K562 (cell line): Measurements from ENCODE around the gene ZNF155. TPM values are rescaled to one million over a fixed set of nuclear protein-coding genes. Genes with fewer than 3 reads are reported as not detected.
A peak's percentile ranks its signal among the peaks of the same experiment; 100 is the strongest.

Experiments used
- CBX5 ChIP-seq: IDR thresholded peaks from 2 replicates; pipeline ENCODE4 v1.6.1; 2014; ENCODE audit warnings: low read depth, borderline replicate concordance
- ERF ChIP-seq: fragments of 450-650 bp; formaldehyde crosslinking; IDR thresholded peaks from 2 replicates; pipeline ENCODE4 v1.4.0; 2020; ENCODE audit warnings: mild to moderate bottlenecking, mixed read lengths
- HDAC1 ChIP-seq, 2 experiments: fragments of 450-650 bp; IDR thresholded peaks; 2 replicates each; pipeline ENCODE4 v1.6.1; 2016 to 2017; ENCODE audit warnings: inconsistent platforms in 1 of 2, mild to moderate bottlenecking in 1 of 2, moderate library complexity in 1 of 2
- RFX5 ChIP-seq: IDR thresholded peaks from 2 replicates; pipeline ENCODE4 v1.6.1; 2011; ENCODE audit warnings: low read depth, mild to moderate bottlenecking, improper control_type of control experiment, low read length
- SMARCB1 ChIP-seq: IDR thresholded peaks from 2 replicates; pipeline ENCODE4 v1.6.1; 2011; ENCODE audit warnings: improper control_type of control experiment, low read depth; ENCODE audit not compliant: insufficient read length
- TEAD4 ChIP-seq, 2 experiments: sonication (generic) in 1 of 2; formaldehyde crosslinking in 1 of 2; IDR thresholded peaks; 2 replicates each; pipeline versions ENCODE4 v1.6.1 to v1.8.0; 2012 to 2022; ENCODE audit warnings: borderline replicate concordance in 1 of 2, inconsistent platforms in 1 of 2, low read length in 1 of 2, mild to moderate bottlenecking in 1 of 2, missing genetic modification reagents in 1 of 2
- TRIM24 ChIP-seq, 2 experiments: fragments of 450-650 bp; IDR thresholded peaks; 2 replicates each; pipeline ENCODE4 v1.6.1; 2016
- ZNF121 ChIP-seq: sonication (generic); formaldehyde crosslinking; conservative IDR thresholded peaks from 2 replicates; pipeline ENCODE4 v1.8.0; 2022; ENCODE audit warnings: missing genetic modification reagents
- ZNF24 ChIP-seq: fragments of 450-650 bp; IDR thresholded peaks from 2 replicates; pipeline ENCODE4 v1.6.1; 2016
- ZNF668 ChIP-seq: fragments of 250-450 bp; sonication (Bioruptor Pico); IDR thresholded peaks from 2 replicates; pipeline ENCODE4 v1.8.0; 2022; ENCODE audit warnings: mild to moderate bottlenecking, inconsistent platforms
- polyA plus RNA-seq, 8 experiments: library from polyadenylated mRNA; depleted of rRNA in 4 of 8; stranded (reverse) in 5 of 8; unstranded in 3 of 8; fragments of >200 nt; fragmentation: Nextera tagmentation in 2 of 8; fragmentation: Illumina TruSeq in 1 of 8; extraction: Ambion mirVana in 2 of 8; extraction: Trizol in 1 of 8; gene quantifications; 2 replicates each; pipeline versions ENCODE4 v1.2.1 to v1.2.3, GENCODE V29; 2011 to 2014; ENCODE audit warnings: inconsistent platforms in 1 of 8, missing spikeins in 1 of 8
- total RNA-seq, 7 experiments: library from RNA; depleted of rRNA in 6 of 7; stranded (reverse); fragments of >200 nt in 6 of 7; fragmentation: Illumina TruSeq in 2 of 7; extraction: Trizol in 2 of 7; gene quantifications; 2 replicates each; pipeline versions ENCODE4 v1.2.1 to v1.2.3, GENCODE V29; 2011 to 2021; ENCODE audit warnings: low replicate concordance in 1 of 7
- TF ChIP-seq, protein P1 (sequence below), 3 experiments: IDR thresholded peaks in 2 of 3; conservative IDR thresholded peaks in 1 of 3; 2 replicates each; pipeline ENCODE4 v1.5.1; 2011 to 2012; ENCODE audit warnings: low read length in 3 of 3, mild to moderate bottlenecking in 3 of 3, control low read depth in 2 of 3, improper control_type of control experiment in 1 of 3, inconsistent platforms in 1 of 3, low read depth in 1 of 3, mixed read lengths in 1 of 3, moderate library complexity in 1 of 3; ENCODE audit not compliant: insufficient read depth in 2 of 3
- TF ChIP-seq, protein P2 (sequence below), 2 experiments: fragments of 150-350 bp in 1 of 2; IDR thresholded peaks; 2 replicates each; pipeline ENCODE4 v1.6.1; 2012 to 2016; ENCODE audit warnings: low read depth in 2 of 2, low read length in 2 of 2, mild to moderate bottlenecking in 1 of 2, moderate library complexity in 1 of 2
- TF ChIP-seq, protein P3 (sequence below): sonication (generic); formaldehyde crosslinking; IDR thresholded peaks from 2 replicates; pipeline ENCODE4 v1.8.0; 2022; ENCODE audit warnings: mild to moderate bottlenecking, missing genetic modification reagents

The ZNF155 gene
- total and polyA plus RNA-seq, 9 of the 15 experiments (the other 6 are each of a cell fraction or from before 2014, with no cell fraction given): 0.09 to 0.76 (median 0.37) TPM

DNA sequence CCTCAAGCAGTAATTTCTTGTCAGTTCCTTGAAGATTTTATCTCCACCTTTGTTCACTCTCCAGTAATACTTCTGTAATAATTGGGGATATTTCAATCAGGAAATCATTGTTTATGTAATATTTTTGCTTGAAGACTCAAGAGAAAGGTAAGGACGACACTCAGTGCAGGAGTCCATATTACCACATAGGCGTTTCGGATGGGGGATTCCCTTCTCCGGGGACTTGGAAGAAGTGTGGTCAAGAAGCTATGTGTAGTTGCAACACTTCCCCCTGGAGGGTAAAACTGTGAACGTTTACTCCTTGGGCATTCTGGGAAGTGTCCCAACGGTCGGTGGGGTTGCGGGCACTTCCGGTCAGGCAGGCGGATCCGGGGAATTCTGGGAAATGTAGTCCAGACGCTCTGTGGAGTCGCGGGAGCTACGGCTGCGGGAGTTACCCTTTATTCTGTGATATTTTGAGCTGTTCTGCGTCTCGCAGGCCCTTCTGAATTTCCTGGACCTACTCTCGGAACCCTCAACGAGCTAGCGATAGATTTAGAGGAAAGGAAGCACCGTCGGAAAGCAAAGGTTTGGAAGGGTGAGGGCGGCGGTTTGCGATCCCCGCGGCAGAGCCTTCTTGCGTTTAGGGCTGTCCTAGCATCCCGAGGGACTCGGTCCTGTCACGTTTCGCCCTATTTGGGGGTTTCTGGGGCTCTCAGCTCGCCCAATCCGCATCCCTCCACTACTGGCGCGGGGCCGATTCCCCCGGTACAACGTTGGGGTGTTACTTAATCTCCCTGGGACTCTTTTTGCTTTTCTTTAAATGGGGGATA is 32.9 kb upstream of the ZNF155 start, which contains the start of gene ZNF221 (continued):
- TF ChIP-seq RFX5: no peak
- TF ChIP-seq SMARCB1: no peak
- no peak for TF ChIP-seq ZNF121 (CRISPR knock-in tag)
- no peak for TF ChIP-seq HDAC1 (IDR thresholded peaks at IDR 0.05)
- TF ChIP-seq ZNF668 (CRISPR knock-in tag): no peak
- TF ChIP-seq, protein P1, sequence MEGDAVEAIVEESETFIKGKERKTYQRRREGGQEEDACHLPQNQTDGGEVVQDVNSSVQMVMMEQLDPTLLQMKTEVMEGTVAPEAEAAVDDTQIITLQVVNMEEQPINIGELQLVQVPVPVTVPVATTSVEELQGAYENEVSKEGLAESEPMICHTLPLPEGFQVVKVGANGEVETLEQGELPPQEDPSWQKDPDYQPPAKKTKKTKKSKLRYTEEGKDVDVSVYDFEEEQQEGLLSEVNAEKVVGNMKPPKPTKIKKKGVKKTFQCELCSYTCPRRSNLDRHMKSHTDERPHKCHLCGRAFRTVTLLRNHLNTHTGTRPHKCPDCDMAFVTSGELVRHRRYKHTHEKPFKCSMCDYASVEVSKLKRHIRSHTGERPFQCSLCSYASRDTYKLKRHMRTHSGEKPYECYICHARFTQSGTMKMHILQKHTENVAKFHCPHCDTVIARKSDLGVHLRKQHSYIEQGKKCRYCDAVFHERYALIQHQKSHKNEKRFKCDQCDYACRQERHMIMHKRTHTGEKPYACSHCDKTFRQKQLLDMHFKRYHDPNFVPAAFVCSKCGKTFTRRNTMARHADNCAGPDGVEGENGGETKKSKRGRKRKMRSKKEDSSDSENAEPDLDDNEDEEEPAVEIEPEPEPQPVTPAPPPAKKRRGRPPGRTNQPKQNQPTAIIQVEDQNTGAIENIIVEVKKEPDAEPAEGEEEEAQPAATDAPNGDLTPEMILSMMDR (IDR thresholded peaks at IDR 0.05 in 2 of 3, conservative IDR thresholded peaks at IDR 0.05 in 1 of 3; ENCODE audit: insufficient read depth in 2 of 3, low read depth in 1 of 3, low read length in 3 of 3): peak; percentile 31 to 51 (median 44); a peak in 4 of 6 replicates
- TF ChIP-seq, protein P2, sequence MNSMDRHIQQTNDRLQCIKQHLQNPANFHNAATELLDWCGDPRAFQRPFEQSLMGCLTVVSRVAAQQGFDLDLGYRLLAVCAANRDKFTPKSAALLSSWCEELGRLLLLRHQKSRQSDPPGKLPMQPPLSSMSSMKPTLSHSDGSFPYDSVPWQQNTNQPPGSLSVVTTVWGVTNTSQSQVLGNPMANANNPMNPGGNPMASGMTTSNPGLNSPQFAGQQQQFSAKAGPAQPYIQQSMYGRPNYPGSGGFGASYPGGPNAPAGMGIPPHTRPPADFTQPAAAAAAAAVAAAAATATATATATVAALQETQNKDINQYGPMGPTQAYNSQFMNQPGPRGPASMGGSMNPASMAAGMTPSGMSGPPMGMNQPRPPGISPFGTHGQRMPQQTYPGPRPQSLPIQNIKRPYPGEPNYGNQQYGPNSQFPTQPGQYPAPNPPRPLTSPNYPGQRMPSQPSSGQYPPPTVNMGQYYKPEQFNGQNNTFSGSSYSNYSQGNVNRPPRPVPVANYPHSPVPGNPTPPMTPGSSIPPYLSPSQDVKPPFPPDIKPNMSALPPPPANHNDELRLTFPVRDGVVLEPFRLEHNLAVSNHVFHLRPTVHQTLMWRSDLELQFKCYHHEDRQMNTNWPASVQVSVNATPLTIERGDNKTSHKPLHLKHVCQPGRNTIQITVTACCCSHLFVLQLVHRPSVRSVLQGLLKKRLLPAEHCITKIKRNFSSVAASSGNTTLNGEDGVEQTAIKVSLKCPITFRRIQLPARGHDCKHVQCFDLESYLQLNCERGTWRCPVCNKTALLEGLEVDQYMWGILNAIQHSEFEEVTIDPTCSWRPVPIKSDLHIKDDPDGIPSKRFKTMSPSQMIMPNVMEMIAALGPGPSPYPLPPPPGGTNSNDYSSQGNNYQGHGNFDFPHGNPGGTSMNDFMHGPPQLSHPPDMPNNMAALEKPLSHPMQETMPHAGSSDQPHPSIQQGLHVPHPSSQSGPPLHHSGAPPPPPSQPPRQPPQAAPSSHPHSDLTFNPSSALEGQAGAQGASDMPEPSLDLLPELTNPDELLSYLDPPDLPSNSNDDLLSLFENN (IDR thresholded peaks at IDR 0.05; ENCODE audit: low read depth in 2 of 2, low read length in 2 of 2): no peak; a peak in 1 of 4 replicates
- TF ChIP-seq ERF (CRISPR knock-in tag): peak; percentile 5; the same call in 1 of the 2 replicates
- TF ChIP-seq ZNF24: 0 out of 2 replicates have a peak, but pooled peaks have one; percentile 22
- TF ChIP-seq, protein P3, sequence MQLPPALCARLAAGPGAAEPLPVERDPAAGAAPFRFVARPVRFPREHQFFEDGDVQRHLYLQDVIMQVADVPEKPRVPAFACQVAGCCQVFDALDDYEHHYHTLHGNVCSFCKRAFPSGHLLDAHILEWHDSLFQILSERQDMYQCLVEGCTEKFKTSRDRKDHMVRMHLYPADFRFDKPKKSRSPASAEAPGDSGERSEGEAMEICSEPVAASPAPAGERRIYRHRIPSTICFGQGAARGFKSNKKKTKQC (CRISPR knock-in tag): no peak
- TF ChIP-seq TRIM24 (IDR thresholded peaks at IDR 0.05): peak; percentile 80 to 81
- TF ChIP-seq CBX5: peak; percentile 71; the same call in 1 of the 2 replicates
- peak; percentile 60 for TF ChIP-seq TEAD4 (IDR thresholded peaks at IDR 0.05; ENCODE audit: low read length)
- no peak for TF ChIP-seq TEAD4 (CRISPR knock-in tag; IDR thresholded peaks at IDR 0.05; ENCODE audit: borderline replicate concordance)
